Erythroblast (primary cell): ENCODE results near the gene SLFN14.
"Not testable (repeated sequence)": the region's sequence is repeated elsewhere in the genome, so short reads cannot be mapped to it uniquely, and the experiment has no call there.

Experiments used
- GATA1 ChIP-seq: IDR thresholded peaks from 2 replicates; pipeline ENCODE4 v1.6.1; 2011; ENCODE audit warnings: low read depth, mild to moderate bottlenecking, control low read depth, low read length, moderate library complexity
- POLR2A ChIP-seq: IDR thresholded peaks from 2 replicates; pipeline ENCODE4 v1.6.1; 2011; ENCODE audit warnings: mild to moderate bottlenecking, low read length

DNA sequence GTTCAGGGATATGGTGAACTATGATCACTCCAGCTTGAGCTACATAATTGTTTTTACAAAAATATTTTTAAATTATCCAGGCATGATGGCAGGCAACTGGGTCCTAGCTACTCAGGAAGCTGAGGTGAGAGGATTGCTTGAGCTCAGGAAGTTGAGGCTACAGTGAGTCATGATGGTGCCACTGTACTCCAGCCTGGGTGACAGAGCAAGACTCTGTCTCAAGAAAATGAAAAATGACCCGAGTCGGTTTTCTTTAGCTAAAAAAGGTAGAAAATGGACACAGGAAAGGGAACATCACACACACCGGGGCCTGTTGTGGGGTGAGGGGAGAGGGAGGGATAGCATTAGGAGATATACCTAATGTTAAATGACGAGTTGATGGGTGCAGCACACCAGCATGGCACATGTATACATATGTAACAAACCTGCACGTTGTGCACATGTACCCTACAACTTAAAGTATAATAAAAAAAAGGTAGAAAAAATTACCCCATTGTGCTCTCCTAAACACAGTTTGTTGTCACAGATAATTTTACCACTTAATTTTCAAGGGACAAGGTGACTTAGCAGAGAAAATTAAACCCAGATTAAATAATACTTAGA is 38.9 kb downstream of the SLFN14 start:
- not testable (repeated sequence) for TF ChIP-seq POLR2A, GATA1
